ENCODE measurements around the gene SPTBN2.

The SPTBN2 gene

GRCh38 chr11:66638177-66639065 lies 90.6 kb downstream of the SPTBN2 start, which contains the start of gene RBM4:
TSS of gene RBM4 (plus strand) at chr11:66638703. CDS start at chr11:66639712, 1,009 bp downstream.
- DNase-seq (ENCODE audit: low spot score): peak; percentile 95

GRCh38 chr11:66637557-66638176 lies 91.3 kb downstream of the SPTBN2 start:
- peak; percentile 21 for DNase-seq (ENCODE audit: low spot score)

GRCh38 chr11:66636411-66636810 lies 92.6 kb downstream of the SPTBN2 start:
- DNase-seq (ENCODE audit: low spot score): no peak

All from D341Med (cell line).